HEK293 (cell line): Measurements from ENCODE around the gene TTC9C.

Experiments
- CTCF ChIA-PET: fragments of 350-600 bp; formaldehyde crosslinking; extraction: SDS; loops from one replicate; lab custom pipeline; 2021; ENCODE audit warnings: antibody characterized with exemption; lab: Yijun Ruan, JAX
- POLR2A ChIA-PET: fragments of 300-600 bp; formaldehyde crosslinking; extraction: SDS; loops from one replicate; lab custom pipeline; 2020; ENCODE audit warnings: antibody characterized with exemption, inconsistent platforms; lab: Yijun Ruan, JAX
- H3K27ac ChIP-seq: fragments of 200-500 bp; sonication (Bioruptor generic); 2 replicates; pipeline ENCODE4 v1.5.1; 2014; ENCODE audit warnings: low read depth, low read length, control low read depth, inconsistent platforms; ENCODE audit errors: extremely low read depth
- H3K36me3 ChIP-seq, 2 experiments: fragments of 200-500 bp in 1 of 2; sonication (Bioruptor generic) in 1 of 2; 1 replicate in 1 of 2; 2 replicates in 1 of 2; pipeline ENCODE4 v1.5.1; 2014 to 2017; ENCODE audit warnings: inconsistent platforms in 2 of 2, low read length in 2 of 2; ENCODE audit not compliant: control insufficient read depth in 2 of 2, insufficient read depth in 1 of 2
- H3K4me1 ChIP-seq: fragments of 200-500 bp; sonication (Bioruptor generic); 2 replicates; pipeline ENCODE4 v1.5.1; 2014; ENCODE audit warnings: mild to moderate bottlenecking, low read length, inconsistent platforms; ENCODE audit not compliant: control insufficient read depth, insufficient read depth
- H3K4me3 ChIP-seq: 2 replicates; pipeline ENCODE4 v1.5.1; 2011; ENCODE audit warnings: low read depth, mild to moderate bottlenecking, control low read depth, low read length, moderate library complexity
- H3K9me3 ChIP-seq: fragments of 200-500 bp; sonication (Bioruptor generic); 2 replicates; pipeline ENCODE4 v1.5.1; 2014; ENCODE audit warnings: low read depth, low read length, inconsistent platforms; ENCODE audit not compliant: control insufficient read depth, insufficient read depth
- IKZF3 ChIP-seq: fragments of 450-650 bp; IDR thresholded peaks from 2 replicates; pipeline ENCODE4 v1.5.0; 2018; ENCODE audit warnings: missing biosample characterization, mild to moderate bottlenecking, missing genetic modification characterization, moderate library complexity
- KLF10 ChIP-seq: fragments of 450-650 bp; IDR thresholded peaks from 2 replicates; pipeline ENCODE4 v1.5.1; 2018; ENCODE audit warnings: missing biosample characterization, mild to moderate bottlenecking, missing genetic modification characterization
- MZF1 ChIP-seq: fragments of 450-650 bp; formaldehyde crosslinking; IDR thresholded peaks from 2 replicates; pipeline ENCODE4 v1.5.1; 2017; ENCODE audit warnings: missing biosample characterization, missing genetic modification characterization, borderline replicate concordance
- SP2 ChIP-seq: fragments of 450-650 bp; formaldehyde crosslinking; IDR thresholded peaks from 2 replicates; pipeline ENCODE4 v1.5.1; 2016; ENCODE audit warnings: missing biosample characterization, missing genetic modification characterization
- ZBTB7A ChIP-seq: fragments of 450-650 bp; formaldehyde crosslinking; IDR thresholded peaks from 2 replicates; pipeline ENCODE4 v1.5.1; 2016; ENCODE audit warnings: low read depth, missing biosample characterization, missing genetic modification characterization
- ZEB2 ChIP-seq: fragments of 450-650 bp; formaldehyde crosslinking; IDR thresholded peaks from 2 replicates; pipeline ENCODE4 v1.5.1; 2016; ENCODE audit warnings: missing biosample characterization, missing genetic modification characterization
- ZFP37 ChIP-seq: fragments of 450-650 bp; formaldehyde crosslinking; IDR thresholded peaks from 2 replicates; pipeline ENCODE4 v1.5.1; 2016; ENCODE audit warnings: missing biosample characterization, missing genetic modification characterization
- ZNF223 ChIP-seq: fragments of 450-650 bp; formaldehyde crosslinking; IDR thresholded peaks from 2 replicates; pipeline ENCODE4 v1.5.1; 2016; ENCODE audit warnings: missing biosample characterization, missing genetic modification characterization
- ZNF341 ChIP-seq: fragments of 450-650 bp; formaldehyde crosslinking; IDR thresholded peaks from 2 replicates; pipeline ENCODE4; 2016; ENCODE audit warnings: low read depth, missing biosample characterization, missing genetic modification characterization
- ZNF510 ChIP-seq: fragments of 450-650 bp; formaldehyde crosslinking; IDR thresholded peaks from 2 replicates; pipeline ENCODE4 v1.5.1; 2018; ENCODE audit warnings: mild to moderate bottlenecking, missing genetic modification characterization, missing biosample characterization; ENCODE audit not compliant: insufficient replicate concordance
- ZNF544 ChIP-seq: fragments of 450-650 bp; formaldehyde crosslinking; IDR thresholded peaks from 2 replicates; pipeline ENCODE4 v1.5.0; 2017; ENCODE audit warnings: missing biosample characterization, missing genetic modification characterization
- ZNF561 ChIP-seq: fragments of 450-650 bp; IDR thresholded peaks from 2 replicates; pipeline ENCODE4 v1.5.1; 2018; ENCODE audit warnings: missing biosample characterization, missing genetic modification characterization, borderline replicate concordance
- ZNF610 ChIP-seq: fragments of 450-650 bp; formaldehyde crosslinking; IDR thresholded peaks from 2 replicates; pipeline ENCODE4 v1.5.1; 2016; ENCODE audit warnings: missing biosample characterization, missing genetic modification characterization, borderline replicate concordance
- ZNF792 ChIP-seq: fragments of 450-650 bp; formaldehyde crosslinking; IDR thresholded peaks from 2 replicates; pipeline ENCODE4 v1.5.1; 2016; ENCODE audit warnings: missing biosample characterization, missing genetic modification characterization
- ZNF837 ChIP-seq: fragments of 450-650 bp; formaldehyde crosslinking; IDR thresholded peaks from 2 replicates; pipeline ENCODE4 v1.5.1; 2016; ENCODE audit warnings: missing biosample characterization, missing genetic modification characterization
- ZNF843 ChIP-seq: fragments of 450-650 bp; formaldehyde crosslinking; IDR thresholded peaks from 2 replicates; pipeline ENCODE4 v1.5.1; 2016; ENCODE audit warnings: missing biosample characterization, missing genetic modification characterization
- TF ChIP-seq, protein P1 (sequence below): fragments of 450-650 bp; formaldehyde crosslinking; IDR thresholded peaks from 2 replicates; pipeline ENCODE4 v1.5.1; 2016; ENCODE audit warnings: missing biosample characterization, missing genetic modification characterization
- TF ChIP-seq, protein P2 (sequence below): fragments of 450-650 bp; formaldehyde crosslinking; conservative IDR thresholded peaks from 2 replicates; pipeline ENCODE4 v1.5.1; 2016; ENCODE audit warnings: low read depth, missing biosample characterization, missing genetic modification characterization
- TF ChIP-seq, protein P3 (sequence below): fragments of 450-650 bp; IDR thresholded peaks from 2 replicates; pipeline ENCODE4 v1.5.1; 2018; ENCODE audit warnings: missing biosample characterization, missing genetic modification characterization
- TF ChIP-seq, protein P4 (sequence below): fragments of 450-650 bp; formaldehyde crosslinking; IDR thresholded peaks from 2 replicates; pipeline ENCODE4 v1.5.1; 2016; ENCODE audit warnings: missing biosample characterization, missing genetic modification characterization
- TF ChIP-seq, protein P5 (sequence below): fragments of 450-650 bp; formaldehyde crosslinking; IDR thresholded peaks from 2 replicates; pipeline ENCODE4 v1.5.1; 2016; ENCODE audit warnings: missing biosample characterization, missing genetic modification characterization
- TF ChIP-seq, protein P6 (sequence below): fragments of 450-650 bp; formaldehyde crosslinking; IDR thresholded peaks from 2 replicates; pipeline ENCODE4 v1.5.1; 2016; ENCODE audit warnings: missing biosample characterization, missing genetic modification characterization

TTC9C gene

DNA sequence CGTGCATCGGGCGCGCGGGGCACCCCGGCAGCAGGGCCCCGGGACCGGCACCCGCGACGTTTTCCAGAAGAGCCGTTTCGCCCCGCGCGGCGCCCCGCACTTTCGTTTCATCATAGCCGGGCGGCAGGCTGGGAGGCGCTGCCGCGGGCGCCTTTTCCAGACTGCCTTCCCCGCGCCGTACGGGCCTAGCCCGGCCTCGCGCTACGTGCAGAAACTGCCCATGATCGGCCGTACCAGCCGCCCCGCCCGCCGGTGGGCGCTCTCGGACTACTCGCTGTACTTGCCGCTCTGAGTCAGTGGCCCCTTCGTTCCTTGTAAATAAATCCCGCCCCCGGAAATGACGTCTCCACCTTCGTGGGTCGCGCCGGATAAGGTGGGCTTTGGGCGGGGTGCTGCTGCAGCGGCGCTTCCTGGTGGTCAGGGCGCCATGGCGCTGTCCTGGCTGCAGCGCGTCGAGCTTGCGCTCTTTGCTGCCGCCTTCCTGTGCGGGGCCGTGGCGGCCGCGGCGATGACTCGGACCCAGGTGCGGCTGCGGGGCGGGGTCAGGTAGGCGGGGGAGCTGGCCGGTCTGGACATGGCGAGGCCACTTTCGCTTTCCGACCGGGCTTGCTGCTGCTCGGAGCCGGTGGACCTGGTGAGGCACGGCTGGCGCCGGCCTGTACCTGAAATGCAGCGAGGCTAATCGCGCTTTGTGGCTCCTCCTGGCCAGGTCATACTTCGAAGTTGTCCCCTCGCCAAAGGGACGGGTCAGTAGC lies 58.9 kb downstream of the TTC9C start, which contains the start of gene TMEM179B:
Gene TMEM179B (plus strand): TSS at position 398 of the 755 bp plus-strand sequence. CDS start 30 bp downstream, at position 428.
- H3K36me3 ChIP-seq: peaks cover 0 to 46% of the 10 kb centered on the region in 2 experiments; a peak in 1 of 3 replicates
- ChIA-PET POLR2A (interaction anchor here (0.5 to 5.6 kb wide), 37 partner anchors 10 to 373 kb away, joined by 3 to 54 read pairs (median 5); partner anchors contain the start of genes B3GAT3, C11orf98, CSKMT and EEF1G), CTCF (interaction anchor here (0.5 to 3.2 kb wide), 34 partner anchors 8 to 235 kb away, joined by 3 to 45 read pairs (median 4); partner anchors contain the start of genes HNRNPUL2, STX5, TAF6L and ZBTB3)
- no peaks in the 10 kb centered on the region for H3K9me3 ChIP-seq
- peak within 1 kb of the TSS; percentile 87 for H3K4me3 ChIP-seq
- H3K4me1 ChIP-seq: no peaks in the 10 kb centered on the region
- peak within 1 kb of the TSS; percentile 76 for H3K27ac ChIP-seq
- TF ChIP-seq, protein P1, sequence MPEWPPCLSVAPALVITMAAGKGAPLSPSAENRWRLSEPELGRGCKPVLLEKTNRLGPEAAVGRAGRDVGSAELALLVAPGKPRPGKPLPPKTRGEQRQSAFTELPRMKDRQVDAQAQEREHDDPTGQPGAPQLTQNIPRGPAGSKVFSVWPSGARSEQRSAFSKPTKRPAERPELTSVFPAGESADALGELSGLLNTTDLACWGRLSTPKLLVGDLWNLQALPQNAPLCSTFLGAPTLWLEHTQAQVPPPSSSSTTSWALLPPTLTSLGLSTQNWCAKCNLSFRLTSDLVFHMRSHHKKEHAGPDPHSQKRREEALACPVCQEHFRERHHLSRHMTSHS (tag by site-specific recombination): no peak
- TF ChIP-seq ZNF341 (tag by site-specific recombination) (peak; percentile 38), ZEB2 (tag by site-specific recombination) (peak; percentile 81), ZNF792 (tag by site-specific recombination) (0 out of 2 replicates have a peak, but pooled peaks have one; percentile 31), ZNF561 (tag by site-specific recombination) (peak; percentile 89), ZNF843 (tag by site-specific recombination) (peak; percentile 33; the same call in 1 of the 2 replicates), MZF1 (no peak), IKZF3 (tag by site-specific recombination) (no peak), ZNF610 (tag by site-specific recombination) (peak; percentile 87), ZBTB7A (tag by site-specific recombination) (peak; percentile 74; the same call in 1 of the 2 replicates), ZNF510 (no peak), ZNF223 (no peak), ZNF837 (peak; percentile 100), KLF10 (tag by site-specific recombination) (peak; percentile 50; the same call in 1 of the 2 replicates), ZNF544 (tag by site-specific recombination) (no peak), ZFP37 (tag by site-specific recombination) (peak; percentile 88), SP2 (tag by site-specific recombination) (peak; percentile 95)
- TF ChIP-seq, protein P2, sequence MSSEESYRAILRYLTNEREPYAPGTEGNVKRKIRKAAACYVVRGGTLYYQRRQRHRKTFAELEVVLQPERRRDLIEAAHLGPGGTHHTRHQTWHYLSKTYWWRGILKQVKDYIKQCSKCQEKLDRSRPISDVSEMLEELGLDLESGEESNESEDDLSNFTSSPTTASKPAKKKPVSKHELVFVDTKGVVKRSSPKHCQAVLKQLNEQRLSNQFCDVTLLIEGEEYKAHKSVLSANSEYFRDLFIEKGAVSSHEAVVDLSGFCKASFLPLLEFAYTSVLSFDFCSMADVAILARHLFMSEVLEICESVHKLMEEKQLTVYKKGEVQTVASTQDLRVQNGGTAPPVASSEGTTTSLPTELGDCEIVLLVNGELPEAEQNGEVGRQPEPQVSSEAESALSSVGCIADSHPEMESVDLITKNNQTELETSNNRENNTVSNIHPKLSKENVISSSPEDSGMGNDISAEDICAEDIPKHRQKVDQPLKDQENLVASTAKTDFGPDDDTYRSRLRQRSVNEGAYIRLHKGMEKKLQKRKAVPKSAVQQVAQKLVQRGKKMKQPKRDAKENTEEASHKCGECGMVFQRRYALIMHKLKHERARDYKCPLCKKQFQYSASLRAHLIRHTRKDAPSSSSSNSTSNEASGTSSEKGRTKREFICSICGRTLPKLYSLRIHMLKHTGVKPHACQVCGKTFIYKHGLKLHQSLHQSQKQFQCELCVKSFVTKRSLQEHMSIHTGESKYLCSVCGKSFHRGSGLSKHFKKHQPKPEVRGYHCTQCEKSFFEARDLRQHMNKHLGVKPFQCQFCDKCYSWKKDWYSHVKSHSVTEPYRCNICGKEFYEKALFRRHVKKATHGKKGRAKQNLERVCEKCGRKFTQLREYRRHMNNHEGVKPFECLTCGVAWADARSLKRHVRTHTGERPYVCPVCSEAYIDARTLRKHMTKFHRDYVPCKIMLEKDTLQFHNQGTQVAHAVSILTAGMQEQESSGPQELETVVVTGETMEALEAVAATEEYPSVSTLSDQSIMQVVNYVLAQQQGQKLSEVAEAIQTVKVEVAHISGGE (tag by site-specific recombination): peak; percentile 85
- TF ChIP-seq, protein P3, sequence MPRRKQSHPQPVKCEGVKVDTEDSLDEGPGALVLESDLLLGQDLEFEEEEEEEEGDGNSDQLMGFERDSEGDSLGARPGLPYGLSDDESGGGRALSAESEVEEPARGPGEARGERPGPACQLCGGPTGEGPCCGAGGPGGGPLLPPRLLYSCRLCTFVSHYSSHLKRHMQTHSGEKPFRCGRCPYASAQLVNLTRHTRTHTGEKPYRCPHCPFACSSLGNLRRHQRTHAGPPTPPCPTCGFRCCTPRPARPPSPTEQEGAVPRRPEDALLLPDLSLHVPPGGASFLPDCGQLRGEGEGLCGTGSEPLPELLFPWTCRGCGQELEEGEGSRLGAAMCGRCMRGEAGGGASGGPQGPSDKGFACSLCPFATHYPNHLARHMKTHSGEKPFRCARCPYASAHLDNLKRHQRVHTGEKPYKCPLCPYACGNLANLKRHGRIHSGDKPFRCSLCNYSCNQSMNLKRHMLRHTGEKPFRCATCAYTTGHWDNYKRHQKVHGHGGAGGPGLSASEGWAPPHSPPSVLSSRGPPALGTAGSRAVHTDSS (tag by site-specific recombination): no peak
- TF ChIP-seq, protein P4, sequence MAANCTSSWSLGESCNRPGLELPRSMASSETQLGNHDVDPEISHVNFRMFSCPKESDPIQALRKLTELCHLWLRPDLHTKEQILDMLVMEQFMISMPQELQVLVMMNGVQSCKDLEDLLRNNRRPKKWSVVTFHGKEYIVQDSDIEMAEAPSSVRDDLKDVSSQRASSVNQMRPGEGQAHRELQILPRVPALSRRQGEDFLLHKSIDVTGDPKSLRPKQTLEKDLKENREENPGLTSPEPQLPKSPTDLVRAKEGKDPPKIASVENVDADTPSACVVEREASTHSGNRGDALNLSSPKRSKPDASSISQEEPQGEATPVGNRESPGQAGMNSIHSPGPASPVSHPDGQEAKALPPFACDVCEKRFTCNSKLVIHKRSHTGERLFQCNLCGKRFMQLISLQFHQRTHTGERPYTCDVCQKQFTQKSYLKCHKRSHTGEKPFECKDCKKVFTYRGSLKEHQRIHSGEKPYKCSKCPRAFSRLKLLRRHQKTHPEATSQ (tag by site-specific recombination): peak; percentile 56; the same call in 1 of the 2 replicates
- TF ChIP-seq, protein P5, sequence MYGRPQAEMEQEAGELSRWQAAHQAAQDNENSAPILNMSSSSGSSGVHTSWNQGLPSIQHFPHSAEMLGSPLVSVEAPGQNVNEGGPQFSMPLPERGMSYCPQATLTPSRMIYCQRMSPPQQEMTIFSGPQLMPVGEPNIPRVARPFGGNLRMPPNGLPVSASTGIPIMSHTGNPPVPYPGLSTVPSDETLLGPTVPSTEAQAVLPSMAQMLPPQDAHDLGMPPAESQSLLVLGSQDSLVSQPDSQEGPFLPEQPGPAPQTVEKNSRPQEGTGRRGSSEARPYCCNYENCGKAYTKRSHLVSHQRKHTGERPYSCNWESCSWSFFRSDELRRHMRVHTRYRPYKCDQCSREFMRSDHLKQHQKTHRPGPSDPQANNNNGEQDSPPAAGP (tag by site-specific recombination): peak; percentile 66
- TF ChIP-seq, protein P6, sequence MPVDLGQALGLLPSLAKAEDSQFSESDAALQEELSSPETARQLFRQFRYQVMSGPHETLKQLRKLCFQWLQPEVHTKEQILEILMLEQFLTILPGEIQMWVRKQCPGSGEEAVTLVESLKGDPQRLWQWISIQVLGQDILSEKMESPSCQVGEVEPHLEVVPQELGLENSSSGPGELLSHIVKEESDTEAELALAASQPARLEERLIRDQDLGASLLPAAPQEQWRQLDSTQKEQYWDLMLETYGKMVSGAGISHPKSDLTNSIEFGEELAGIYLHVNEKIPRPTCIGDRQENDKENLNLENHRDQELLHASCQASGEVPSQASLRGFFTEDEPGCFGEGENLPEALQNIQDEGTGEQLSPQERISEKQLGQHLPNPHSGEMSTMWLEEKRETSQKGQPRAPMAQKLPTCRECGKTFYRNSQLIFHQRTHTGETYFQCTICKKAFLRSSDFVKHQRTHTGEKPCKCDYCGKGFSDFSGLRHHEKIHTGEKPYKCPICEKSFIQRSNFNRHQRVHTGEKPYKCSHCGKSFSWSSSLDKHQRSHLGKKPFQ: no peak
